CD14-positive monocyte (primary cell): ENCODE data around the gene TRIM41. TPM values are rescaled to one million over a fixed set of nuclear protein-coding genes. Genes with fewer than 3 reads are reported as not detected.

Experiments used
- DNase-seq, 3 donors: peaks; one replicate each; pipeline ENCODE4 v3.0.0-alpha.2; 2011 to 2022
- H2AFZ ChIP-seq: 2 replicates; pipeline ENCODE4 v1.6.0; 2012; ENCODE audit warnings: mild to moderate bottlenecking, low read depth, low read length, inconsistent platforms; ENCODE audit not compliant: insufficient read depth, poor library complexity, severe bottlenecking
- H3K27ac ChIP-seq, 2 donors: 1 replicate in 1 of 2; 2 replicates in 1 of 2; pipeline ENCODE4 v1.5.1; 2012 to 2013; ENCODE audit warnings: low read length in 2 of 2, control low read depth in 1 of 2, inconsistent platforms in 1 of 2, low read depth in 1 of 2, mild to moderate bottlenecking in 1 of 2
- H3K27me3 ChIP-seq, 2 donors: one replicate each; pipeline versions ENCODE4 v1.6.0 to v1.6.1; 2011 to 2013; ENCODE audit warnings: low read length in 2 of 2; ENCODE audit not compliant: control insufficient read depth in 2 of 2, insufficient read depth in 2 of 2
- H3K36me3 ChIP-seq, 2 donors: replicated peaks in 1 of 2; 1 replicate in 1 of 2; 2 replicates in 1 of 2; pipeline versions ENCODE4 v1.5.1 to v1.6.1; 2012 to 2013; ENCODE audit warnings: low read length in 2 of 2, control low read depth in 1 of 2, inconsistent platforms in 1 of 2, mild to moderate bottlenecking in 1 of 2; ENCODE audit not compliant: insufficient read depth in 2 of 2, control insufficient read depth in 1 of 2
- H3K4me1 ChIP-seq, 2 donors: 1 replicate in 1 of 2; 2 replicates in 1 of 2; pipeline versions ENCODE4 v1.5.1 to v1.6.1; 2012 to 2013; ENCODE audit warnings: low read length in 2 of 2, control low read depth in 1 of 2, inconsistent platforms in 1 of 2, mild to moderate bottlenecking in 1 of 2, moderate library complexity in 1 of 2; ENCODE audit not compliant: insufficient read depth in 2 of 2, control insufficient read depth in 1 of 2
- H3K4me2 ChIP-seq: replicated peaks from 2 replicates; pipeline ENCODE3; 2012; ENCODE audit warnings: low read length, moderate library complexity, mild to moderate bottlenecking; ENCODE audit not compliant: poor library complexity, severe bottlenecking; ENCODE audit errors: extremely low read depth
- H3K4me3 ChIP-seq, 3 experiments: fragments of 200-600 bp in 1 of 3; sonication (generic) in 1 of 3; replicated peaks in 1 of 3; 1 replicate in 2 of 3; 2 replicates in 1 of 3; pipeline ENCODE4 v1.5.1; 2011 to 2013; ENCODE audit warnings: low read length in 3 of 3, mild to moderate bottlenecking in 3 of 3, control low read depth in 2 of 3, low read depth in 2 of 3, inconsistent platforms in 1 of 3, moderate library complexity in 1 of 3
- H3K79me2 ChIP-seq: 2 replicates; pipeline ENCODE4 v1.6.0; 2012; ENCODE audit warnings: mild to moderate bottlenecking, control low read depth, inconsistent platforms, low read length, moderate library complexity; ENCODE audit not compliant: insufficient read depth
- H3K9ac ChIP-seq: 2 replicates; pipeline ENCODE4 v1.6.0; 2017; ENCODE audit warnings: low read length, mild to moderate bottlenecking; ENCODE audit not compliant: insufficient read depth, poor library complexity, severe bottlenecking
- H3K9me3 ChIP-seq, 2 donors: replicated peaks in 1 of 2; 1 replicate in 1 of 2; 2 replicates in 1 of 2; pipeline versions ENCODE4 v1.5.1 to v1.6.1; 2012 to 2013; ENCODE audit warnings: low read length in 2 of 2, control low read depth in 1 of 2; ENCODE audit not compliant: control insufficient read depth in 1 of 2, insufficient read depth in 1 of 2
- H4K20me1 ChIP-seq: 2 replicates; pipeline ENCODE4 v1.6.0; 2012; ENCODE audit warnings: mild to moderate bottlenecking, low read length, control low read depth, moderate library complexity; ENCODE audit not compliant: insufficient read depth
- H3K27ac Mint-ChIP-seq, 7 donors: one replicate each; pipeline ENCODE4 v1.8.0; 2020; ENCODE audit warnings: mild to moderate bottlenecking in 7 of 7, mixed read lengths in 7 of 7, moderate library complexity in 6 of 7, inconsistent platforms in 2 of 7
- H3K27me3 Mint-ChIP-seq, 3 donors: one replicate each; pipeline ENCODE4 v1.8.0; 2021 to 2022; ENCODE audit warnings: low read depth in 3 of 3, mild to moderate bottlenecking in 3 of 3, mixed read lengths in 3 of 3, moderate library complexity in 3 of 3, inconsistent platforms in 1 of 3
- H3K36me3 Mint-ChIP-seq, 2 donors: one replicate each; pipeline ENCODE4 v1.8.0; 2020; ENCODE audit warnings: mixed read lengths in 2 of 2, inconsistent platforms in 1 of 2, mild to moderate bottlenecking in 1 of 2
- H3K4me1 Mint-ChIP-seq: one replicate; pipeline ENCODE4 v1.8.0; 2020; ENCODE audit warnings: mild to moderate bottlenecking, mixed read lengths
- H3K4me3 Mint-ChIP-seq, 2 donors: one replicate each; pipeline ENCODE4 v1.8.0; 2020; ENCODE audit warnings: mild to moderate bottlenecking in 2 of 2, mixed read lengths in 2 of 2, moderate library complexity in 1 of 2
- H3K9me3 Mint-ChIP-seq, 7 donors: one replicate each; pipeline ENCODE4 v1.8.0; 2020 to 2022; ENCODE audit warnings: mixed read lengths in 7 of 7, mild to moderate bottlenecking in 6 of 7, moderate library complexity in 6 of 7, inconsistent platforms in 2 of 7
- WGBS: methylation state at CpG from one replicate; pipeline ENCODE4 v1.1.5; 2013; ENCODE audit warnings: missing lambda C conversion rate; ENCODE audit not compliant: insufficient coverage; 5-methylcytosine and 5-hydroxymethylcytosine counted together
- intact Hi-C, 2 donors: fragments of 100-400 bp; cut with micrococcal nuclease; formaldehyde crosslinking; loops; one replicate each; pipeline versions ENCODE4 v1.15.0 to v1.15.1; 2023
- polyA plus RNA-seq, 3 donors: library from polyadenylated mRNA; depleted of rRNA in 1 of 3; unstranded in 2 of 3; stranded (reverse) in 1 of 3; fragments of 300-500 nt in 2 of 3; fragments of >200 nt in 1 of 3; fragmentation: Illumina TruSeq in 2 of 3; gene quantifications; 1 replicate in 2 of 3; 2 replicates in 1 of 3; pipeline ENCODE4 v1.2.3, GENCODE V29; 2012 to 2021
- TF ChIP-seq, protein P1 (sequence below): fragments of 200-600 bp; IDR thresholded peaks from one replicate; pipeline ENCODE4 v1.8.0; 2022; ENCODE audit warnings: antibody characterized with exemption, mild to moderate bottlenecking

The TRIM41 gene
- polyA plus RNA-seq, 3 donors, result 0.12 to 26.4 (median 0.24) TPM

DNA sequence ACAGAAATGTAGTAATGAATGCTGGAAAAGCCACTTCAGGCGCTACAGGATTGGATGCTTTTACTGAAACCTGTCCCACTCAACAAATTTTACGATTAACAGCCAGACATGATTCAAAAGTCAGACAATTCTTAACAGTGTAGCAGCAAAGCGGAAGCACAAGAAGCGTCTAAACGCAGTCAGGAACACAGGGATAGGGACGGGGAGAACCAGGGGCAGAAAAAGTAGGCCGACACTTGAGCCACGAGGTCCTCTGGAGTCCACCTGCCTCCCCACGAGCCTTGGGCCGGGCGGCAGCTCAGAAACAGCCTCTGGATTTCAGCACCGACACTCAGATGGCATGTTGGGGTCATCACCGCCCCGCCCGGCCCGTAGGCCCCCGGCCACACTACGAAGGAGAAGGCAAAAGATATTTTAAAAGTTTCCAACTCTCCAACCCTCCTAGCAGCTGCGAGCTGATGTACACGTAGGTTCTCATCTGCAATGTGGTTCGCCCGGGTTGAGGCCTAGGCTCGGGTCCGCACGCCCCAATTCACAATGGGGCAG, 20.0 kb downstream of the TRIM41 start:
- intact Hi-C loops, result loop anchor here (2.0 to 10.0 kb wide), 2 partner anchors 20 to 748 kb away; partner anchors contain the start of genes CNOT6 (in 1 of the 2) and TRIM41 (in 1 of the 2)
- Histone ChIP-seq H3K27ac (peak overlapping the region; percentile 90 to 95), H4K20me1 (peaks cover 55% of the 10 kb centered on the region), H3K4me2 (peak overlapping the region; percentile 99), H3K4me3 (peak overlapping the region; percentile 93 to 96 (median 93)), H3K27me3 (no peaks in the 10 kb centered on the region), H3K79me2 (peaks cover 91% of the 10 kb centered on the region), H3K36me3 (peaks cover 39 to 41% of the 10 kb centered on the region in 2 donors), H3K4me1 (peaks cover 49 to 57% of the 10 kb centered on the region in 2 donors), H3K9ac (peak overlapping the region; percentile 94), H3K9me3 (no peaks in the 10 kb centered on the region), H2AFZ (peak overlapping the region; percentile 87)
- peak in 2 of 3 donors; percentile 31 to 35 for DNase-seq
- TF ChIP-seq, protein P1, sequence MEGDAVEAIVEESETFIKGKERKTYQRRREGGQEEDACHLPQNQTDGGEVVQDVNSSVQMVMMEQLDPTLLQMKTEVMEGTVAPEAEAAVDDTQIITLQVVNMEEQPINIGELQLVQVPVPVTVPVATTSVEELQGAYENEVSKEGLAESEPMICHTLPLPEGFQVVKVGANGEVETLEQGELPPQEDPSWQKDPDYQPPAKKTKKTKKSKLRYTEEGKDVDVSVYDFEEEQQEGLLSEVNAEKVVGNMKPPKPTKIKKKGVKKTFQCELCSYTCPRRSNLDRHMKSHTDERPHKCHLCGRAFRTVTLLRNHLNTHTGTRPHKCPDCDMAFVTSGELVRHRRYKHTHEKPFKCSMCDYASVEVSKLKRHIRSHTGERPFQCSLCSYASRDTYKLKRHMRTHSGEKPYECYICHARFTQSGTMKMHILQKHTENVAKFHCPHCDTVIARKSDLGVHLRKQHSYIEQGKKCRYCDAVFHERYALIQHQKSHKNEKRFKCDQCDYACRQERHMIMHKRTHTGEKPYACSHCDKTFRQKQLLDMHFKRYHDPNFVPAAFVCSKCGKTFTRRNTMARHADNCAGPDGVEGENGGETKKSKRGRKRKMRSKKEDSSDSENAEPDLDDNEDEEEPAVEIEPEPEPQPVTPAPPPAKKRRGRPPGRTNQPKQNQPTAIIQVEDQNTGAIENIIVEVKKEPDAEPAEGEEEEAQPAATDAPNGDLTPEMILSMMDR, result no peak
- Mint-ChIP-seq H3K27me3 (peaks cover 0 to 2% (median 0%) of the 10 kb centered on the region in 3 donors), H3K4me1 (peaks cover 47% of the 10 kb centered on the region), H3K9me3 (peaks cover 0 to 6% (median 0%) of the 10 kb centered on the region in 7 donors), H3K36me3 (peaks cover 41 to 47% of the 10 kb centered on the region in 2 donors), H3K27ac (peak overlapping the region; percentile 97 to 99 (median 98)), H3K4me3 (peak overlapping the region; percentile 95 to 97)
- WGBS, result under 1% methylated on average over 23 of the region's 25 CpGs

DNA sequence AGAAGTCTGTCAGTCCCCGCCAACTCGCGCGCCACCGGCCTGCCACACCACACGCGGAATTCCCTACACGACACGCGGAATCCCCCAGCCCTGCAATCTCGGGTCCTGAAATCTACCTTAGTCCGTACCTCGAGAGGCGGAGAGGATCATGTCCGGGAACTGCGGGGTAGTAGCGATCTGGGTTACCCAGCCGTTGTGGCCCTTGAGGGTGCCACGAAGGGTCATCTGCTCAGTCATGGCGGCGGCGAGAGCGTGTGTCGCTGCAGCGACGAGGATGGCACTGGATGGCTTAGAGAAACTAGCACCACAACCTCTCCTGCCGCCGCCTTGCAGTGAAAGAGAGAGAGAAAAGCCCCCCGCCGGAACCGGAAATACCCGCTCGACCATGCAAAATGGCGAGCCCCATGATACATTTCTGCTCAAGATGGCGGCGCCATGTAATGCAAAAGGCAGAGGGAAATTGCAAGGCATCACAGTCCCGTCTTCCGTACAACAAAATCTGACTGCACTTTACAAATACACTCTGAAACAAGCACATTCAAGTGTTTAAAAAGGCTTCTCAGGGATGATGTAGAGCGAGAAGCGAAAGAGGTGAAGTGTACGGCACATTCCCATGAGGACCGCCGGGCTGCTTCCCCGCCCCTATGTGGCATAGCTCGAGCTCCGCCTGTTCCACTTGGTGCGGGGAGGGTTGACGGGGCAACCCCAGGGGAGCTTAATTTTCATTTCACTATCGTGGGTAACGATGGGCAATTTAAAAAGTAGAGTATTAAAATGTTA, 20.7 kb downstream of the TRIM41 start, which contains the start of gene RACK1:
Gene RACK1 (minus strand): TSS at position 343 of the 780 bp plus-strand sequence. CDS start 106 bp downstream, at position 237.
- Mint-ChIP-seq H3K4me3 (peak within 1 kb of the TSS; percentile 95 to 97), H3K36me3 (peaks cover 34 to 40% of the 10 kb centered on the region in 2 donors), H3K27ac (peak within 1 kb of the TSS; percentile 97 to 99 (median 98)), H3K4me1 (peaks cover 53% of the 10 kb centered on the region), H3K9me3 (peaks cover 0 to 4% (median 0%) of the 10 kb centered on the region in 7 donors), H3K27me3 (peaks cover 0 to 2% (median 0%) of the 10 kb centered on the region in 3 donors)
- H2AFZ ChIP-seq, result peak within 1 kb of the TSS; percentile 87
- H3K4me1 ChIP-seq, result peaks cover 53 to 64% of the 10 kb centered on the region in 2 donors
- H3K36me3 ChIP-seq, result peaks cover 32 to 34% of the 10 kb centered on the region in 2 donors
- peak within 1 kb of the TSS; percentile 93 to 96 (median 93) for H3K4me3 ChIP-seq
- TF ChIP-seq, protein P1, result no peak
- peak; percentile 82 to 87 (median 84) for DNase-seq
- peak within 1 kb of the TSS; percentile 90 to 95 for H3K27ac ChIP-seq
- no peaks in the 10 kb centered on the region for H3K27me3 ChIP-seq
- no peaks in the 10 kb centered on the region for H3K9me3 ChIP-seq
- H3K79me2 ChIP-seq, result peaks cover 91% of the 10 kb centered on the region
- intact Hi-C loops, result loop anchor here (2.0 to 10.0 kb wide), 3 partner anchors 17 to 749 kb away; partner anchors contain the start of genes CNOT6 (in 1 of the 2), TRIM41 (in 1 of the 2) and TRIM52 (in 1 of the 2)
- under 1% methylated on average over 37 of the region's 50 CpGs for WGBS
- H3K4me2 ChIP-seq, result peak within 1 kb of the TSS; percentile 99
- H4K20me1 ChIP-seq, result peaks cover 51% of the 10 kb centered on the region
- peak within 1 kb of the TSS; percentile 94 for H3K9ac ChIP-seq
